Adipocyte (in vitro differentiated cells): ENCODE measurements around the gene PAAF1.

ENCODE experiments used
- DNase-seq: peaks from one replicate; pipeline ENCODE4 v3.0.0-alpha.2; 2015; ENCODE audit warnings: low read depth
- H3K27me3 ChIP-seq: replicated peaks from 2 replicates; pipeline ENCODE4 v1.7.0; 2013; ENCODE audit warnings: mild to moderate bottlenecking, low read length, moderate library complexity; ENCODE audit not compliant: control insufficient read depth, insufficient read depth
- H3K36me3 ChIP-seq: 2 replicates; pipeline ENCODE4 v1.7.0; 2013; ENCODE audit warnings: low read length, mild to moderate bottlenecking, moderate library complexity; ENCODE audit not compliant: control insufficient read depth, insufficient read depth, severe bottlenecking
- H3K4me1 ChIP-seq: 2 replicates; pipeline ENCODE4 v1.7.0; 2013; ENCODE audit warnings: mild to moderate bottlenecking, low read length, moderate library complexity; ENCODE audit not compliant: control insufficient read depth, insufficient read depth
- H3K4me3 ChIP-seq: 2 replicates; pipeline ENCODE4 v1.7.0; 2013; ENCODE audit warnings: mild to moderate bottlenecking, low read length, moderate library complexity
- H3K9ac ChIP-seq: 2 replicates; pipeline ENCODE4 v1.7.0; 2013; ENCODE audit warnings: mild to moderate bottlenecking, low read length, moderate library complexity
- H3K9me3 ChIP-seq: 2 replicates; pipeline ENCODE4 v1.7.0; 2013; ENCODE audit warnings: mild to moderate bottlenecking, low read length, moderate library complexity; ENCODE audit not compliant: control insufficient read depth

The PAAF1 gene

DNA sequence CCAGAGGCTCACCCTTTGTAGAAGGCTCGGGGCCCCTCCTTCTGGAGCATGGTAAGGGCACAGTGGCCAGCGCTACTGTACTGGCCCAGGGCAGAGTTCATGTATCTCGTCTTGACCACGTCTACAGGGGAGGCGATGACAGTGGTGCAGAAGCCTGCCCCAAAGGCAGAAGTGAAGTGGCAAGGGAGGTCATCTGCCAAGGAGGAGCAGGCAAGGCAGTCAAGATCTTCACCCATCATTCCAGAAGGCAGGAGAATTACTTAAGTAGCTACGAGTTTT is 98.6 kb downstream of the PAAF1 start:
- H3K36me3 ChIP-seq: peaks cover 59% of the 10 kb centered on the region
- H3K9ac ChIP-seq: no peak overlapping the region
- peaks cover 38% of the 10 kb centered on the region for H3K4me1 ChIP-seq
- no peaks in the 10 kb centered on the region for H3K27me3 ChIP-seq
- H3K9me3 ChIP-seq: no peaks in the 10 kb centered on the region
- H3K4me3 ChIP-seq: no peak overlapping the region
- no peak for DNase-seq

DNA sequence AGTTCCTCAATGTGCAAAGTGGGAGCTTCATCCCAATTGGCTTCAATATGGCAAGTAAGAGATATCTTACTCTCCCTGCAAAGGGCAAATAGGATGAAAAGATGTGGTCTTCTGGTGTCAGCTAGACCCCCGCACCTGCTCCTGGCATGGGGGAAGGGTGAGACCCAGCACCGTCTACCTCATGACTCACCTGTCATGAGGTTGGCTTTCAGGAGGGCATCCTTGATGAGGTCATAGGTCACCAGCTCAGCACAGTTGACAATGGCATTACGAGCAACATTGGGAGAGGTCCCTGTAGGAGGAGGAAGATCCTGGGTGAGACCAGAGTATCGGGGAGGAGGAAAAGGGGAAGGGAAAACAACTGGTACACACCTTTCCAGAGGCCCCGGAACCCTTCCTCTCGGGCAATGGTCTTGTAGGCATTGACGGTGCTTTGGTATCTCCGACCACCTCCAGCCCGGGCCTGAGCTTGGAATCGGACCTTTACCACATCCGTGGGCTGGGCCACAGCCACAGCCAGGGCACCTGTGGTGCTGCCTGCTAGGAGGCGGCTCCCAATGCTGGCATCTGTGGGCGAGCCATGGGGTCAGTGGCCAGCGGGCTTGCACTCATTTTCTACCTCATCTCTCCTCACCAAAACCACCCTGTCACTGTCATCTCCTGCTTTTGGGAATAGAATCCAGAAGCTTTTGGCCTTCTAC is 99.8 kb downstream of the PAAF1 start:
- H3K36me3 ChIP-seq: peaks cover 59% of the 10 kb centered on the region
- no peak overlapping the region for H3K9ac ChIP-seq

DNA sequence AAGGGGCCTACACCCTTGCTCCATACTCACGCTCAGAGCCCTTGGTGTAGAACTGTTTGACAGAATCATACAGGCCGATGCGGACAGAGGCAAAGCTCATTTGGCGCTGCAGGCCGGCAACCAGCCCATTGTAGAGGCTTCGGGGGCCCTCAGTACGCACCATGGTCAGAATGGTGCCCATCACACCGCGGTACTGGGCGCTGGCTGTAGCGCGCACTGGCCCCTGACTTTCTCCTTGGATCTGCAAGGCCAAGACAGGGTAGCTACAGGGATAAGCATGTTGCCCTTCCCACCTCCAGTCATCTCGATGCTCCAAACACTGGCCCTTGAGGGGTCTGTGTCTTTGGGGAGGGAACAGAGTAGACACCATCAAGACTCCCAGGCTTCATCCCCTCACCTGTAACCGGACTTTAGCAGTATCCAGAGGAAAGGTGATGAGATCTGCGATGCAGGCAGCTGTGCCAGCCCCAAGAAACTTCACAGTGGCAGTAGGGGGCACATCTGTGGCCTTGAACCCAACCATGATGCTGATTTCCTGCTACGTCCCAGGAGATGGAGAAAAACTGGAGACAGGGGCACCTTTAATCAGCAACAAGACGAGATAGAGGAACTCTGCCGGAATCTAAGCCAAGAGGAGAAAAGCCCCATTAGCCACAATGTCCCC is 101.2 kb downstream of the PAAF1 start:
- H3K9ac ChIP-seq: no peak overlapping the region
- H3K27me3 ChIP-seq: no peaks in the 10 kb centered on the region
- H3K36me3 ChIP-seq: peaks cover 59% of the 10 kb centered on the region
- peaks cover 39% of the 10 kb centered on the region for H3K4me1 ChIP-seq
- no peak for DNase-seq
- H3K9me3 ChIP-seq: no peaks in the 10 kb centered on the region
- H3K4me3 ChIP-seq: no peak overlapping the region

More for the DNA sequence above, 99.8 kb downstream of the PAAF1 start:
- Histone ChIP-seq H3K9me3 (no peaks in the 10 kb centered on the region), H3K27me3 (no peaks in the 10 kb centered on the region), H3K4me3 (no peak overlapping the region), H3K4me1 (peaks cover 39% of the 10 kb centered on the region)
- no peak for DNase-seq

DNA sequence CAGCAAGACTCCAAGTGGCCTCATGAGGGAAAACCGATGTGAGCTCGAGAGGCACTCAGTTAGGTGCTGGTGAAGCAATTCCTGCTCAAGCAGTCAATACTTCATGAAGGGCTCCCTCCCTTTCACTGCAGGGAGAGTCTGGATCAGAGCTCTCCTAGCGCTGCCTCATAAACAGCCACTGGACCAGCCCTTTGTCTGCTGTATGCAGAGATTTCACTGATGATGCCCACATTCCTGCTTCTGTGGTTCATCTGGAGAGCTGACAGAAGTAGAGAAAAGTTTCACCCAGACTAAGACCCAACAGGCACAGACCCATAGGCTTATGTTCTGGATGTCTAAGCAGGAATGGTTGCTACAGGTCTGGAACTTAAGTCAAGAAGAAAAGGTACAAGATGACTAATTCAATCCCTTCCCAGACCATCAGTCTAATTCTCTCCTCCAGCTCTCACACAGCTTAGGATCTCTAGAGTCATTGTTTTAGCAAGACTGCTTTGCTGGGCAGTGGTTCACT is 101.8 kb downstream of the PAAF1 start:
- Histone ChIP-seq H3K9me3 (no peaks in the 10 kb centered on the region), H3K4me3 (no peak overlapping the region), H3K27me3 (no peaks in the 10 kb centered on the region), H3K4me1 (peaks cover 43% of the 10 kb centered on the region), H3K9ac (no peak overlapping the region), H3K36me3 (peaks cover 59% of the 10 kb centered on the region)
- peak; percentile 39 for DNase-seq

DNA sequence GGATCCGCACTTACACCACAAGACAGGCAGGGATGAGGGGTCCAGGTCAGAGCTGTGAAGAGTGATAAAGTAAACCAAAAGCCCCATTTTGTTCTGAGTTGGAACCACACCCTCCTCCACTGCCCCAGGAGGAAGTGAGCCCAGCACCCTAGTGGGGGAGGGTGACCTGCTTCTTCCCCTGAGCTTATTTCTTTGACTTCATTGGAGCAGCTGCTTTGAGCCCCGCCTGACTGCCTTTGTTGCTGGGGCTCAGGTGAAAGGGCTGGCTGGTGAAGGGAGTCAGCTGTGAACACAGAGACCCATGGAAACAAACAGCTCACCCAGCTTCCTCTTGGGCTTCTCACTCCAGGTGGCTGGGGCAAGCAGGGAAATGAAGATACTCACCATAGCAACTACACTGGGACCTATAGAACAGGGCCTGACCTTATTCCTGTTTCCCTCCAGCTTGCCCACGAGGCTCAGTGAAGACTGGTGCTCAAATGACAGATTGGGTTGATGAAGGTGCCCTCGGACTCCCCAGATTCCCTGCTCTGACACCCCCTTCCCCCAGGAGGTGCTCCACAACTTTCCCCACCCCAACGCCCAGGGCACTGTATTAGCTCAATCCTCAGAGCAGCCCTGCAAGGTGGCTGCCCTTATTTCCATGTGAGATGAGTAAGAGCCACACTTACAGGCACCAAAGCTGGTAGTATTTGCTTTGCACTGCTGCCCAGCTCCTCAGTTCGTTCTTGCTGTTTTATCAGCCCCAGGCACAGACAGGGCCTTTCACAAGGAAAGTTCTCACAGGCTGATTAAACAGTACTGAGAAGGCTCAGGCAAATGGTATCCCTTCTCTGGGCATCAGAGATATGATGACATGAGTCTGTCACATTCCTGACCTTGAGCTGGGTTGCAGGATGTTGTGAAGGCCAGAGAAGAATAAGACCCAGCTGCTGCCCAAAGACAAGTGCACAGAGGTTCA is 103.5 kb downstream of the PAAF1 start:
- Histone ChIP-seq H3K27me3 (no peaks in the 10 kb centered on the region), H3K4me1 (peaks cover 39% of the 10 kb centered on the region), H3K9me3 (no peaks in the 10 kb centered on the region), H3K9ac (peak overlapping the region; percentile 18), H3K4me3 (peak overlapping the region; percentile 83), H3K36me3 (peaks cover 45% of the 10 kb centered on the region)
- no peak for DNase-seq
